Esophagus squamous epithelium (tissue), 5 donors: ENCODE results near the gene OR5AU1. TPM values are rescaled to one million over a fixed set of nuclear protein-coding genes. Genes with fewer than 3 reads are reported as not detected.
"Not testable (repeated sequence)": the region's sequence is repeated elsewhere in the genome, so short reads cannot be mapped to it uniquely, and the experiment has no call there.

Experiments
- DNase-seq: peaks from one replicate; lab custom pipeline; 2025; lab: John Stamatoyannopoulos, UW
- H3K27ac ChIP-seq, 4 donors: fragments of 200-600 bp; sonication (generic); one replicate each; pipeline ENCODE4 v1.5.1; 2016 to 2019; ENCODE audit warnings: mild to moderate bottlenecking in 1 of 4
- H3K27me3 ChIP-seq, 4 donors: fragments of 200-600 bp; sonication (generic); 1 replicate in 3 of 4; 2 replicates in 1 of 4; pipeline versions ENCODE4 v1.5.1 to v1.6.0; 2017 to 2021; ENCODE audit warnings: antibody characterized with exemption in 1 of 4
- H3K36me3 ChIP-seq, 3 donors: fragments of 200-600 bp; sonication (generic); one replicate each; pipeline ENCODE4 v1.5.1; 2016 to 2019
- H3K4me1 ChIP-seq, 3 donors: fragments of 200-600 bp; sonication (generic); one replicate each; pipeline ENCODE4 v1.5.1; 2017 to 2019
- H3K4me3 ChIP-seq, 4 donors: fragments of 200-600 bp; sonication (generic); 1 replicate in 3 of 4; 2 replicates in 1 of 4; pipeline ENCODE4 v1.5.1; 2016 to 2019; ENCODE audit warnings: mild to moderate bottlenecking in 2 of 4, moderate library complexity in 1 of 4
- H3K9me3 ChIP-seq, 3 donors: fragments of 200-600 bp; sonication (generic); one replicate each; pipeline ENCODE4 v1.5.1; 2016 to 2019
- CTCF ChIP-seq, 6 experiments: fragments of 450-650 bp in 4 of 6; fragments of 200-600 bp in 2 of 6; sonication (generic) in 2 of 6; IDR thresholded peaks; one replicate each; pipeline ENCODE4 v1.5.1; 2016 to 2019; ENCODE audit warnings: antibody characterized with exemption in 6 of 6, mild to moderate bottlenecking in 4 of 6, moderate library complexity in 4 of 6
- POLR2A ChIP-seq, 4 donors: fragments of 450-650 bp; IDR thresholded peaks; one replicate each; pipeline ENCODE4 v1.6.1; 2017; ENCODE audit warnings: antibody characterized with exemption in 4 of 4, mild to moderate bottlenecking in 4 of 4, moderate library complexity in 3 of 4
- WGBS, 2 donors: methylation state at CpG; one replicate each; pipeline ENCODE4 v1.1.5; 2018; 5-methylcytosine and 5-hydroxymethylcytosine counted together
- intact Hi-C: fragments of 100-400 bp; cut with DNase I; formaldehyde crosslinking; loops from one replicate; pipeline ENCODE4 v1.15.0; 2022
- total RNA-seq, 4 donors: library from RNA; depleted of rRNA; stranded (reverse); fragments of >200 nt; gene quantifications; one replicate each; pipeline ENCODE4 v1.1.0, GENCODE V29; 2016
- donor health status: DM: yes; HTN: yes; CAD: no.

OR5AU1 gene
- total RNA-seq, 4 donors from 2014 or later = not detected

- DNase-seq = no peak
- no peak overlapping the region for H3K4me3 ChIP-seq
- H3K27ac ChIP-seq = no peak overlapping the region
- no peak for TF ChIP-seq CTCF (IDR thresholded peaks at IDR 0.05)
- TF ChIP-seq POLR2A (IDR thresholded peaks at IDR 0.05) = no peak
- WGBS, 2 donors = 66 to 75% methylated on average over 5 of the region's 5 CpGs
- H3K9me3 ChIP-seq = no peaks in the 10 kb centered on the region
- H3K27me3 ChIP-seq = peaks cover 0 to 3% (median 0%) of the 10 kb centered on the region in 4 donors
- H3K4me1 ChIP-seq = no peaks in the 10 kb centered on the region
- no peaks in the 10 kb centered on the region for H3K36me3 ChIP-seq
- intact Hi-C loops = no loop called here
Measured at GRCh38 chr14:21162081-21162480, 6.2 kb upstream of the OR5AU1 start.

GRCh38 chr14:21160061-21160610, 4.3 kb upstream of the OR5AU1 start:
- Histone ChIP-seq H3K9me3 (no peaks in the 10 kb centered on the region), H3K36me3 (no peaks in the 10 kb centered on the region), H3K4me1 (no peaks in the 10 kb centered on the region), H3K27me3 (peaks cover 0 to 11% (median 0%) of the 10 kb centered on the region in 4 donors), H3K27ac (no peak overlapping the region), H3K4me3 (no peak overlapping the region)
- 67 to 76% methylated on average over 4 of the region's 4 CpGs for WGBS, 2 donors
- DNase-seq = no peak
- no peak for TF ChIP-seq POLR2A (IDR thresholded peaks at IDR 0.05)
- TF ChIP-seq CTCF (IDR thresholded peaks at IDR 0.05) = no peak
- intact Hi-C loops = no loop called here

DNA sequence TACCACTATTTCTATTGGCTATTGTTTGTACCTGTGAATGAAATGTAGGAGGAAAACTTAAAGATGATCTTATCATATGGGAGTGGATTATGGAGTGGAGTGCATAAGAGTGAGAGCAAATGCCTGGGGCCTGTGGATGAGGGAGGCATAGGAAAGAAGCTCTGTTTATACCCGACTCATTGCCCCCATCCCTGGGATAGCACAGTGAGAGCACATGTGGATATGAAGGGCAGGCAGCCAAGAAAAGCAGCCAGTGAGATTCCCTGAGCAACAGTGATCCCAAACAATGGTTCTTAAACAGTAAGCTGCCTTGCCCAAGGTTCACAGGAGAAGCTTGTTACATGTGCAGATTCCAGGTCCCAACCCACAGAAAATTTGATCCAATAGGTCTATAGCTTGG, 2.3 kb upstream of the OR5AU1 start:
- DNase-seq, H3K4me3 ChIP-seq, H3K27ac ChIP-seq, intact Hi-C loops, H3K9me3 ChIP-seq, H3K36me3 ChIP-seq, H3K4me1 ChIP-seq: not testable (repeated sequence)
- H3K27me3 ChIP-seq = peaks cover 0 to 13% (median 0%) of the 10 kb centered on the region in 4 donors
- WGBS, 2 donors = 11 to 67% methylated on average over 1 of the region's 1 CpG

DNA sequence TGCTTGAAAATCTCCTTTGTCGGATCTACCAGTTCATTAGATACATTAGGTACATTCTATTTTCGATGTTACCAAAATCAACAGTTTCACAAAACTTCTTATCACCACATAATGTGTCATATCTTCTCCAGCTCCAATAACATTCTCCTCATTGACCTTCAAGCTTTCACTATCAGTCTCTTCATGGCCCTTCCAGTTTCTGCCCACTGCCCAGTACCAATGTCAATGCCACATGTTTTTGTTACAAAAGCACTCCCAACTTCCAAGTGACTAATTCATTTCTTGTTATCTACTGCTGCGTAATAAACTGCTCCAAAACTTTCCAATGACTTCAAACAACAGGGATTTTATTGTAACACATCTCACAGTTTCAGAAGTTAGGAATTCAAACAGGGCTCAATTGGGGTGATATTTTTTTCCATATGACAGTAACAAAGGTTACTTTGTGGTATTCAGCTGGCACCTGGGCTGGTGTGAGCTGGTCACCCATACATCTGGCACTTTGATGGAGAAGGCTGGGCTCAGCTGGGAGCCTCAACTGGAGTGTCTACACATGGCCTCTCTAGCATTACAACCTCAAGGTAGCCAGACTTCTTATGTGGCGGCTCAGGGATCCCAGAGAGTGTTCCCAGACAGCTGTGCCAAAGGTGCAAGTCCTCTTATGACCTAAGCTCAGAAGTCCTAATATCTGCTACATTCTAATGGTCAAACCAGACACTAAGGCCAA, 6.1 kb downstream of the OR5AU1 start:
- H3K27ac ChIP-seq = no peak overlapping the region
- no peaks in the 10 kb centered on the region for H3K36me3 ChIP-seq
- DNase-seq = no peak
- H3K9me3 ChIP-seq = peaks cover 0 to 9% (median 8%) of the 10 kb centered on the region in 3 donors
- no peak overlapping the region for H3K4me3 ChIP-seq
- intact Hi-C loops = no loop called here
- no peaks in the 10 kb centered on the region for H3K4me1 ChIP-seq
- no peaks in the 10 kb centered on the region for H3K27me3 ChIP-seq
- 85% methylated on average over 3 to 4 of the region's 4 CpGs for WGBS, 2 donors
- TF ChIP-seq POLR2A (IDR thresholded peaks at IDR 0.05) (no peak), CTCF (IDR thresholded peaks at IDR 0.05) (no peak)

DNA sequence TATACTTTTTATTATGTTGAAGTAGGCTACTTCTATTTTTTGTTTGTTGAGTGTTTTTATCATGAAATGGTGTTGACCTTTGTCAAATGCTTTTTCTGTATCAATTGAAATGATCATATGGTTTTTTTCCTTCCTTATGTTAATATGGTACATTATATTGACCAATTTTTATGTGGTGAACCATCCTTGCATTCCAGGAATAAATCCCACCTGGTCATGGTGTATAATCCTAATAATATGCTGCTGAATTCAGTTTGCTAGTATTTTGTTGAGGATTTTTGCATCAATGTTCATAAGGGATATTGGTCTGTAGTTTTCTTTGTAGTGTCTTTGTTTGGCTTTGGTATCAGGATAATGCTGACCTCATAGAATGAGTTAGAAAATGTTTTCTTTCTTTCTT, 10.4 kb downstream of the OR5AU1 start:
- no peak for DNase-seq
- H3K36me3 ChIP-seq = no peaks in the 10 kb centered on the region
- peaks cover 0 to 9% (median 8%) of the 10 kb centered on the region in 3 donors for H3K9me3 ChIP-seq
- H3K4me1 ChIP-seq = no peaks in the 10 kb centered on the region
- no peak overlapping the region for H3K4me3 ChIP-seq
- no peak overlapping the region for H3K27ac ChIP-seq
- TF ChIP-seq CTCF (IDR thresholded peaks at IDR 0.05) = no peak
- no peak for TF ChIP-seq POLR2A (IDR thresholded peaks at IDR 0.05)
- peaks cover 0 to 4% (median 0%) of the 10 kb centered on the region in 4 donors for H3K27me3 ChIP-seq
- intact Hi-C loops = no loop called here
